GM18868 (cell line): ENCODE data around the gene BMAL1.
"Not testable (repeated sequence)": the region's sequence is repeated elsewhere in the genome, so short reads cannot be mapped to it uniquely, and the experiment has no call there.

ENCODE experiments used
- ATAC-seq: cut with Tn5 transposase; IDR thresholded peaks from one replicate; pipeline ENCODE4 v1.9.1; 2021; ENCODE audit warnings: mild to moderate bottlenecking, moderate library complexity; ENCODE audit not compliant: unreplicated experiment

The BMAL1 gene

GRCh38 chr11:13368041-13368446 is 90.5 kb downstream of the BMAL1 start:
- no peak for ATAC-seq

DNA sequence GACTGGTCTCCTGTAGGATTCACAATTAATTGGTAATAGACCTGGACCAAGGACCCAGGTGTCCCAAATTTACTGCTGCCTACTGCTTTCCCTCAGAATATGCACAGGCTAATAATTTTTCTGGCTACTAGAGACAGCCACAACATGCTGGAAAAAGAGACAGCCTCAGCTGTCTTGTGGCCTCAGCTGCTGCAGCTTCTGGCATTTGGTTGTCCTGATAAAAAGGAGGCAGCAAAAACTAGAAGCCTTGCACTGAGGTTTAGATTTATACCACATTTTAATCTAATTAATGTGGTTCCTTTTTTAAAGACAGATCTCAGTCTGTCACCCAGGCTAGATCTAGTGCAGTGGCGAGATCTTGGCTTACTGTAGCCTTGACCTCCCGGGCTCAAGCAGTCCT is 95.6 kb downstream of the BMAL1 start:
- no peak for ATAC-seq

DNA sequence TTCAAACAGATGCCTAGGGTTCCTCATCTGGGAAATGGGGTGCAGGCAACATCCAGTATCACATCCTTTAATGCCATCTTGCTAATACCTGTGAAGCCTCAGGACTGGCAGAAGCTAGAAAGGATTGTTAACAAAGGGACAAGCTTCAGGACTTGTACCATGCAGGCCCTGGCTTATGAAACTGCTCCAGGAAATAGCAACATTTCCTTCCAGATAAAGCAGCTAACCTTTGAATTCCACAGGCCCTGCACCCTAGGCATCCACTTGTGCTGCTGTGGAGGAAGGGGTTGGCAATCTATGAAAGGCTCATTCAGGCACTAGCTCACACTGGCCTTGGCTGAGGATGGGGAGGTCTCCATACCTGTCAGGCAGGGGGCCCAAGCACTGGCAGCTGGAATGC is 98.2 kb downstream of the BMAL1 start:
- ATAC-seq, result no peak

- ATAC-seq, result no peak
Observed at GRCh38 chr11:13376402-13376801, 98.8 kb downstream of the BMAL1 start.

- no peak for ATAC-seq
Observed at GRCh38 chr11:13376838-13377237, 99.2 kb downstream of the BMAL1 start.

- ATAC-seq, result no peak
Observed at GRCh38 chr11:13378316-13378715, 100.7 kb downstream of the BMAL1 start.

- ATAC-seq, result no peak
Observed at GRCh38 chr11:13380731-13381130, 103.1 kb downstream of the BMAL1 start.

DNA sequence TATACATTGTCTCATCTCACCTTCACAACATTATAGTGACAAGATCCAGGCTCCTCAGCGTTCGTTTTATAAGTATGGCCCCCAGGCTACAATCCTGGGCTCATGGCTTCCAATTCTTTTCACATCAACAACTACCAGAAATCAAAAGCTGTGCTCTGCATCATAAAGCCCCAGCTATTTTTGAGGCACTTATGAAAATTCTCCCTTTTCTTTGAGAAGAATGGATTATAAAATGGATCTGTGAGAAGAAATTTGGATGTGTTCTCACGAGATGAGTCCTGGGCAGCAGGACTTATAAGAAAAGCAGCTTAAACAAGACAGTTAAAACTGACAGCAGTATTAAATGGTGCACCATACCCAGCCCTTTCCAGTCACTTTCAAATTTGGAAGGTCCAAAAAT is 105.2 kb downstream of the BMAL1 start:
- ATAC-seq, result no peak

- ATAC-seq, result peak; percentile 79
Observed at GRCh38 chr11:13384908-13385640, 107.5 kb downstream of the BMAL1 start.

- ATAC-seq, result no peak
Observed at GRCh38 chr11:13386567-13386966, 109.0 kb downstream of the BMAL1 start.

GRCh38 chr11:13388741-13389140 is 111.2 kb downstream of the BMAL1 start:
- ATAC-seq, result no peak

GRCh38 chr11:13391217-13391616 is 113.6 kb downstream of the BMAL1 start:
- ATAC-seq, result no peak

DNA sequence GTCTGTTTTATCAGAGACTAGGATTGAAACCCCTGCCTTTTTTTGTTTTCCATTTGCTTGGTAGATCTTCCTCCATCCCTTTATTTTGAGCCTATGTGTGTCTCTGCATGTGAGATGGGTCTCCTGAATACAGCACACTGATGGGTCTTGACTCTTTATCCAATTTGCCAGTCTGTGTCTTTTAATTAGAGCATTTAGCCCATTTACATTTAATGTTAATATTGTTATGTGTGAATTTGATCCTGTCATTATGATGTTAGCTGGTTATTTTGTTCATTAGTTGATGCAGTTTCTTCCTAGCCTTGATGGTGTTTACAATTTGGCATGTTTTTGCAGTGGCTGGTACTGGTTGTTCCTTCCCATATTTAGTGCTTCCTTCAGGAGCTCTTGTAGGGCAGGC is 120.7 kb downstream of the BMAL1 start:
- ATAC-seq, result not testable (repeated sequence)

GRCh38 chr11:13405220-13405619 is 127.6 kb downstream of the BMAL1 start:
- no peak for ATAC-seq

DNA sequence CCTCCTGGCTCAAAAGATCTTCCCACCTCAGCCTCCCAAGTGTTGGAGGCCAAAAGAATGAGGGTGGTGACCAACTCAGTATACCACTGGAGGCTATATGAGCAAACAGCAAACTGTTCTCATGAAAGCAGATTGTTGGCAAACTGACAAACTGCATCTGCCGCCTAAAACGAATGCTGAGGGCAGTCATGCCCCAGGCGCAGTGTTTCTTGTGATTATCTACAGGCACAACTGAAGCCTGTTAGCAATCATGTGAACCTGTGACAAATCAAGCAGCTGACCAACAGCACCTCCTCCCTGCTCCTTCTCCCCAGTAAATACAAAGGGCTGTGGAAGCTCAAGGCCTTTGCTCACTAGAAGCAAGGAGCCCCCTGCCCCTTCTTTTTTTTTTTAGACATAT is 137.6 kb downstream of the BMAL1 start:
- ATAC-seq, result no peak

DNA sequence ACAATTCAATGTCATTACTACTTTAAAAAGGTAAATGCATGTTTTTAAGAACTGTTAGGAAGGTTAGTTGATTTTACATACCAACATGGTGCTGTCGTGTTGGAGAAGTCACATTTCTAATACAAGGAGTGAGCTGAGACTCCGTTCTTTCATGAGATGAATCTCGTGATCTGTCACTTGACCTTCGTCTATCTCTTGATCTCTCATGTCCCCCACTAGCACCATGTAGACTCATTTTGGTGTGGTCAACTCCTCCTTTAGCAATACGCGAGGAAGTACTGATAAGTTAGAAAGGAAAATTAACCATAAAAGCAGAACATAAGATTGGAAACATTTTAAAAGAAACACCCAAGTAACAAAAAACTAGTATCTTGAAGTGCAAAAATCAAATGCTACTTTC is 144.0 kb downstream of the BMAL1 start:
- ATAC-seq, result no peak

GRCh38 chr11:13423372-13423771 is 145.8 kb downstream of the BMAL1 start:
- ATAC-seq, result no peak

- ATAC-seq, result no peak
Observed at GRCh38 chr11:13427440-13427839, 149.8 kb downstream of the BMAL1 start.

DNA sequence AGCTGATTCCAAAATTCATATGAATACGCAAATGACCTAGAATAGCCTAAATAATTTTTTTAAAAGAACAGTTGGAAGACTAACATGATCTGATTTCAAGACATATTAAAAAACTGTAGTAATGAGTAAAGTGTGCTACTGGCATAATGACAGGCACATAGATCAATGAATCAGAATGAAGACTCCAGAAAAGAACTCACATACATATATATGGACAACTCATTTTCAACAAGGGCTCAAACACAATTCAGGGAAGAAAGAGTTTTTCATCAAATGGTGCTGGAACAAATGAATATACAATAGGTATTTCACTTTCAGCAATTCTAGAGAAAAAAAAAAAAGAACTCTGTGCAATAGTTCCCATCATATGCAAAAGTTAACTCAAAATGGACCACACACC is 151.7 kb downstream of the BMAL1 start:
- no peak for ATAC-seq

- ATAC-seq, result no peak
Observed at GRCh38 chr11:13429836-13430235, 152.2 kb downstream of the BMAL1 start.

DNA sequence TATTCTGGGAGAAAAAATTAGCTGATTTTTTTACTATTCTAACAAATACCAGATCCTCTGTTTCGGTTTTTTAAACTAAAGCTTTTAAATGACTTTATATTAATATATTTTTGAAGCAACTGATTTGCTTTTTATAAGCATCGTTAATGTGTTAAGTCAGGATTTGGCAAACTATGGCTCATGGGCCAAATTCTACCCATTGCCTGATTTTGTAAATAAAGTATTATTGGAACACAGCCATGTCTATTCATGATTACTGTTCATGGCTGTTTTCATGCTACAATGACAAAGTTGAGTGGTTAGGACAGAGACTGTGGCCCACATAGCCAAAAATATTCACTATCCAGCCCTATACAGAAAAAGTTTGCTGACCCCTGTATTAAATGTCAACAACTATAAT is 155.8 kb downstream of the BMAL1 start:
- no peak for ATAC-seq

GRCh38 chr11:13434247-13435205 is 156.9 kb downstream of the BMAL1 start:
- ATAC-seq, result no peak
